HG02642 (cell line): ENCODE measurements around the gene MAGI1.

Source experiments
- ATAC-seq: cut with Tn5 transposase; IDR thresholded peaks from one replicate; pipeline ENCODE4 v1.9.1; 2021; ENCODE audit warnings: mild to moderate bottlenecking; ENCODE audit not compliant: unreplicated experiment, poor library complexity

Gene MAGI1

GRCh38 chr3:65371053-65371452, 667.7 kb downstream of the MAGI1 start:
- no peak for ATAC-seq

GRCh38 chr3:65368866-65369265, 669.9 kb downstream of the MAGI1 start:
- ATAC-seq: no peak

DNA sequence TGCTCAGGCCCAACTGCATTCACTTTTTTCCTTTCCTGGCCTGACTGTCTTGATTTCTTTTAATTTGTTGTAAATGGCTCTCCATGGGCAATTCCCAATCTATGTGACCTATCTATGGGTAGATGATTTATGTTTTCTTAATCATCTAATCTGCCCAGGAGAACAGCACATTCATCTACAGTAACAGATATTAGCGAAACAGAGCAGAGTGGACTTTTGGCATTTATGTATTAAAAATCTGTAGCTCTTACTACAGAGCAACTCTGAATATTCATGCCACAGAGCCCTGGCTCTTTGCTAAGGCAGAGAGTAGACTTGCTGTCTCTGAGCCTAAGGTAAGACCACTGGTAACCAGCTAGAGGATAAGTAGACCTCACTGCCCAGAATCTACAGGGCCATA, 676.0 kb downstream of the MAGI1 start:
- no peak for ATAC-seq

DNA sequence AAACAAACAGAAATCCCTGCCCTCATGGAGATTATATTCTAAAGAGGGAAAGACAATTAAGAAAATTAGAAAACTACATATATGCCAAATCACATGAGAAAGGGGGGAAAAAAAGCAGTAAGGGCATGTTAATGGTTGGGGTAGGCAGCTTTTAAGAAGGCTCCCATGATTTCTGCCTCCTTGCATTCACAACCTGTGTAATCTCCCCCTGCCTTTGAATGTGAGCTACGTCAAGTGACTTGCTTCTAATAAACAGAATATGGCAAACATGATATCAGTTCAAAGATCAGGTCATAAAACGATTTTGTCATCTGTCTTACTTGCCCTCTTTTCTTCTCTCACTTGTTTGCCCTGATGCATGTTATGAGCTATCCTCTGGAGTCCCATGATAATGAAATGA, 677.3 kb downstream of the MAGI1 start:
- no peak for ATAC-seq

- ATAC-seq: no peak
Measured at GRCh38 chr3:65356331-65357248, 682.1 kb downstream of the MAGI1 start.

DNA sequence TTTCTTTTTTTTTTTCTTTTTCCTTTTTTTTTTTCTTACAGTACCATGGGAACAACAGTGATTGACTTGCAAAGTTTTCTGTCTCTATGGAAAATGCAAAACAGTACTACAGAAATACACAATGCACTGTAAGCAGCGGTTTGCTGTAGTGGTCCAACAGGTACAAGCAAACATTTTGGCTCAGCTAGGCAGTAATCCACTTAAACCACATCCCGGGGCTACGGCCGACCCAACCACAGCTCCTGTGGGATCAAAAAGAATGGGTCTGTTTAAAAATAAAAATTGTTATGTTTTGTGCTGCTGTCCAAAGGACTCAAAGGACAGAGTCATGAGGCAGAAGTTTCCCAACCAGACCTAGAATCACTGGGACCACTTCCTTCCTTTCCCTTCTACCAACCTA, 683.8 kb downstream of the MAGI1 start:
- ATAC-seq: no peak

DNA sequence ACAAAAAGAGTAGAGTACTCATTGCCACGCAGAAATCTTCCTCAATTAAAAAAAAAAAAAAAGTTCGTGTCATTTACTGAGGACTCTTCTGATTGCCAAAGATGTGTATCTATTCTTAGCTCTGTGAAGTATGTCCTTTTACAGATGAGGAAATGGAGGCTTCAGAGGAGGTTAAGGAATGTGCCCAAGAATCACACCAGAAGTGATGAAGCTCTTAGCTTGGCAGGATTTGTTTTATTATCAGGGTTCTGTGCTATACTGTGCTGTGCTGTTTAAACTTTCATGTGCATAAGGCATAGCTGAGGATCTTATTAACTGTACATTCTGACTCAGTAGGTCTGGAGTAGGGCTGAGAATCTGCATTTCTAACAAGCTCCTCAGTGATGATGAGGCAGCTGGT, 685.8 kb downstream of the MAGI1 start:
- ATAC-seq: no peak

- ATAC-seq: no peak
Measured at GRCh38 chr3:65351753-65352152, 687.0 kb downstream of the MAGI1 start.

DNA sequence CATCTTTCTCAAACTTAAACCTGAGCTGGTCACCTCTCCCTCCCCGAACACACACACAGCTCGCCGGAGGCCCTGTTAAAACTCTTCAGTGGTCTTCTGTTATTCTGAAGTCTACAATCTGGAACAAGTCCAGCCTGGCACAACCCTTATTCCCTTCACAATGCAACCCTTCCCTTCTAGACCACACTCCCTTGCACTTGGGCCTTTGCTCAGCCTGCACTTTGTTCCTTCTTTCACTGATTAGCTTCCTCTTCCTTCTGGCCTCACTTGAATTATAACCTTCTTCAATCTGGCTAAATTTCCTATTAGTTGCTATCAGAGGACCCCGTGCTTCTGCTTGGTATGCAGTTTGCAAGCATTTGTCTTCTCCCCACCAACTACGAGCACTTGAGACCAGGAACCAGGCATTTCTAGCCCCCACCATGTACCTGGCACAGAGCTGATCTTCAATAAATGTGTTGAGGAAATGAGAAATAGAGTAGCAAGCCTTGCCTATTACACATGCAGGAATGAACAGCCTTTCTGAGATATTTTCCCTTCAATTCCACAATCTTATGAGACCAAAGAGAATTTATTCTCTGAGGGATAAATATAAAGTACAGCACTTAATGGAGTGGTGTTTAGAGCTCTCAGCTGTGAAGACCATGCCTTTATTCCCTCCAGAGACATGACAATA, 687.8 kb downstream of the MAGI1 start:
- no peak for ATAC-seq

DNA sequence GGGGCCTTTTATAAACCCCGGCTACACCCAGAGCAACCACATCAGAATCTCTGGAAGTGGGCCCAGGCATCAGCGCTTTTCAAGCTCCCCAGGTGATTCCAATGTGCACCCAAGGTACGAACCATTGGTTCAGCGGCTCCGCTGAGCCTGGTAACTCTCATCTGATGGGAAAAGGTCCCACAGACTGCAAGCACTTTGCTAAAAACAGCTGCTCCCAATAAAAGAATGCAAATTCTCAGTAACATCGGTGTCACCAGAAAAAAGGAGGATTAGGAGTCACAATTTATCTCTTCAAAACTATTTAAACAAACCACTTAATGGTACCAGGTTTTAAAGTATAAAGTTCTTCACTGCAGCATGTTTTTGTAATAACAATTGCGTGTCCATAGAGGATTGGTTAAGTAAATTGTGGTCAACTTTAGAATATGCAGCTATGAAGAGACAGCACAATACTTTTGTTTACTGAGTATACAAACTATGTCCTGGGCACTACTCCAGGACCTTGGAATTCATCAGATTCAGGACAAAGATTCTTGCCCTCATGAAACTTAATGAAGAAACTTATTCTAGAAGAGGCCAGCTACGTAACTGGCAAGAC, 690.2 kb downstream of the MAGI1 start:
- ATAC-seq: no peak

DNA sequence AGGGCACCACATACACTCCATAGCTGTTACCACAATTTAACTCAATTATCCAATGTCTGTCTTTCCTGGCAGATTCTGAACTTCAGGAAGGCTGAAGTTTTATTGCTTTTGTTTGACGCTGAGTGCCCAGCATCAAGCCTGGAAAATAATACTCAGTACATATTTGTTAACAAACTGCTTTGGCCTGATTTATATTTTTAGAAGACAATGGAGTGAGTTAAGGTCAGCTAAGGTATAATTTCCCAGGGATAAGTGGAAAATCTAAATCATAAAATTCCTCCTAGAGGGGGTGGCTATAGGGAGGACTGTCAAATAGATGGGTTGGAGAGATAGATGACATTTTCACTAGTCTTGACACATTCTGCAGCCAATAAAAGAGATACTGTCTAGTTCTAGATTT, 691.6 kb downstream of the MAGI1 start:
- ATAC-seq: no peak

GRCh38 chr3:65344846-65345245, 693.9 kb downstream of the MAGI1 start:
- ATAC-seq: no peak

- ATAC-seq: no peak
Measured at GRCh38 chr3:65344444-65344843, 694.3 kb downstream of the MAGI1 start.

DNA sequence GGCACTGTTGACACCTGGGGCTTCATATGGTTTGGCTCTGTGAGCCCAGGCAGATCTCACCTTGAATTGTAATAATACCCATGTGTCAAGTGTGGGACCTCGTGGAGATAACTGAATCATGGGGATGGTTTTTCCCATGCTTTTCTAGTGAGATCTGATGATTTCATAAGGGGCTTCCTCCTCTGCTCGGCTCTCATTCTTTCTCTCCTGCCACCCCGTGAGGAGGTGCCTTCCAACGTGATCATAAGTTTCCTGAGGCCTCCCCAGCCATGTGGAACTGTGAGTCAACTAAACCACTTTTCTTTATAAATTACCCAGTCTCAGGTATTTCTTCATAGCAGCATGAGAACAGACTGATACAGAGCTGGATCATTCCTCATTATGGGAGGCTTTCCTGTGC, 695.0 kb downstream of the MAGI1 start:
- no peak for ATAC-seq

DNA sequence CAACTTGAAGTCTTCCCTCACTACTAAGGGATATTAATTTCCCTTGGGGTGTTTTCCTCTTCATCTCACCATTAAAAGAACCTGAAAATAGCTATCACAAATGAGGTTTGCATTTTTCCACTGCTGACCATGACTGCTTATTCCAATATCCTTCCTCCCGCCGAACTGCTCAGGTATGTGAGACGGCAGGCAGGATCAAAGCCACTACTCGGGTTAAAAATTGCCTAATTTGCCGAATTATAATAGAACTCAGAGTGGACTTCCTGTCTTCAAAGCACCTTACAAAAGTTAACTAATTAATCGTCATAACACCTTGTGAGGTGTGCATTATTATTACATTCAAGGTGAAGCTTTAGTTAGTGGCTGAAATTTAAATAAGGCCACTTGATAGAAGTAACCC, 695.7 kb downstream of the MAGI1 start:
- ATAC-seq: no peak

DNA sequence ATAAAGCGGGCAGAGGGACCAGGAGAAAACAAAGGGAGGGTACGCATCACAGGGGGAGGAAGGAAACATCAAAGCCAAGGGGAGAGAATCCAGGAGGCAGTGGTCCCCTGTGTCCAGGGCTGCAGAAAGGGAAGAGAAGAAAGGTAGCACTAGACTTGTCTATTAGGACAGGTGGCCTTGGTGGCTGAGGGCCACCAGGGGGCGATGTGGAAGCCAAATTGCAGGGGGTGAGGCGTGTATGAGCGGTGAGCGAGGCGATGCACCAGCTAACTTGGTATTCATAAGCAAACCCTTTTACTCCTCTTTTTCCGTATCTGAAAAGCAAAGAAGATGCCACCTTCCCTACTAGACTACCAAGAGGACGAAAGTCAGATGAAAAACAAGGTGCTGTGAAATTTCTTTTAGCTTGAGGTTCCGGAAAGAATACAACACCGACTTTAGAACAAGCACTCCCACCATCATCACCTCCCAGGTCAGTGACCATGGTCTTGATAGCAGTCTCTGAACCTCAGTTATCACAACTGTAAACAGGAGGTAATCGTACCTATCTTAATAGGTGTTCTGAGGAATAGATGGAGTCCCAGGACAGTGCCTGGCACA, 696.5 kb downstream of the MAGI1 start:
- peak; percentile 82 for ATAC-seq

- ATAC-seq: no peak
Measured at GRCh38 chr3:65339192-65339740, 699.5 kb downstream of the MAGI1 start.

DNA sequence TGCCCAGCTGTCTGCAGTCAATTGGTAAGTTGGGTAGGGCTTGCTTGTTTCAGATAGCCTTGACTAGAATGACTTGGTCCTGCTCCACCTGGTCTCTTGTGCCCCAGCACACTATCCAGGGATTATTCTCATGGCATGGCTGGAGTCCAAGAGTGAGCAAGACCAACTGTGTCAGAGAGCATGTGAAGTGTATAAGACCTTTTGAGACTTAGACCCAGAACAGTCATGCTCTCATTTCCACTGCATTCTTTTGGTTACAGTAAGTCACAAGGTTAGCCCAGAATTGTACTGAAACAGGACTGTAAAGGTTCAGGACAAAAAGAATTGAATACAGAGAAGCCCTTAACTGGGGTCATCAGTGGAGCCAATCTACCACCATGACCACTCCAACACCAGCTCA, 700.1 kb downstream of the MAGI1 start:
- ATAC-seq: no peak

GRCh38 chr3:65335587-65335986, 703.1 kb downstream of the MAGI1 start:
- ATAC-seq: no peak

GRCh38 chr3:65334045-65334665, 704.6 kb downstream of the MAGI1 start:
- no peak for ATAC-seq
